Anterior cingulate cortex (tissue), 58 donors: ENCODE results near the gene EIF3B.

ENCODE experiments used
- DNase-seq, 58 donors: peaks; one replicate each; lab custom pipeline; 2025; lab: John Stamatoyannopoulos, UW

The EIF3B gene

DNA sequence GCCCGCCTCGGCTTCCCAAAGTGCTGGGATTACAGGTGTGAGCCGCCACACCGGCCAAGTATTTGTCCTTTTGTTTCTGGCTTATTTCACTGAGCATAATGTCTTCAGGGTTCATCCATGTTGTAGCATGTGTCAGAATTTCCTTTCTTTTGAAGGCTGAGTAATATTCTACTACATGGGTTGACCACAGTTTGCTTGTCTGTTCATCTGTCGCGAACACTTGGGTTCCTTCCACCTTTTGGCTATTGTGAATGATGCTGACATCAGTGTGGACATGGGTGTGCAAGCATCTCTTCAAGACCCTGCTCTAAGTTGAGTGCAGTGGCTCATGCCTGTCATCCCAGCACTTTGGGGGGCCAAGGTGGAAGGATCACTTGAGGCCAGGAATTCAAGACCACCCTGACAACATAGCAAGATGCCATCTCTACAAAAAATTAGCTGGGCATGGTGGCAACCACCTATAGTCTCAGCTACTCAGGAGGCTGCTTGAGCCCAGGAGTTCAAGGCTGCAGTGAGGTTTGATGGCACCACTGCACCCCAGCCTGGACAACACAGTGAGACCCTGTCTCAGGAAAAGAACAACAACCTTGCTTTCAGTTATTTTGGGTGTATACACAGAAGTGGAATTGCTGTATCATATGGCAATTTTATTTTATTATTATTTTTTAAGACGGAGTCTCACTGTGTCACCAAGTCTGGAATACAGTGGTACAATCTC is 65.7 kb downstream of the EIF3B start:
- no peak for DNase-seq

DNA sequence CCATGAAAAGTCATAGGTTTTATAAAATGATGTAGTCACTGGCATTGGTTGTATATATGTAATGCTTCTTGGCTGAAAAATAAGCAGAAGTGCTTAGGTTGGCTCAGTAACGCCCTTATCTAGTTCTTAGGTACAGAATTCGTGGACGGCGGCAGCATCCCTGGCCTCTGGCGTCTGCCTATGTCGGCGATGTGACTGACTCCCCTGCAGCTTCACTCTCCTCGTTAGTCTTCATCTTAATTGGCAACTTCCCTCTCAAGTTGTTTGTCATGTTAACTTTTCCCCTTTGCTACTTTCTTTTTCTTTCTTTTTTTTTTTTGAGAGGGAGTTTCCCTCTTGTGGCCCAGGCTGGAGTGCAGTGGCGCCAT is 67.3 kb downstream of the EIF3B start:
- no peak for DNase-seq

DNA sequence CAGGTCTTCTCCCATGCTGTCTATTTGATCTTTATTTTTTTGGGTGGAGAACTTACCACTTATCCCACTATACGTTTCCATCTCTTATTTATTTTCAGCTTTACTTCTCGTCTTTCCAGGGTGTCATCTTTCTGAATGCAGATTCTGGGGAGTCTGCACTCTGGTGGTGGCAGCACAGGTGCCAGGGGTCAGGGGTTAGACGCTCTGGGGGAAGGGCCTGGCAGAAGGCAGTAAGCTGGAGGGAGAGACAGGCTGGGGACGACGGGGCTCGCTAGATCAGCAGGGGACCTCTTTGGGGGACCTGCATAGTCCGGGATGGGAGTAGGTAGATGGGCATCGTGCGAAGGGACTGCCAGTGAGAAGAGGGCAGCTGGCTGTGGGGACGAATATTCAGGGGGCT is 71.1 kb downstream of the EIF3B start:
- DNase-seq, result no peak
